MM.1S (cell line): Measurements from ENCODE around the gene ODAM.
"Not testable (repeated sequence)": the region's sequence is repeated elsewhere in the genome, so short reads cannot be mapped to it uniquely, and the experiment has no call there.

Experiments
- DNase-seq: peaks from one replicate; pipeline ENCODE4 v3.0.0-alpha.2; 2015
- H2AFZ ChIP-seq: fragments of 300-600 bp; sonication (generic); 2 replicates; pipeline ENCODE4 v1.6.0; 2016; ENCODE audit warnings: antibody characterized with exemption, low read length
- H3F3A ChIP-seq: fragments of 300-600 bp; sonication (generic); 2 replicates; pipeline ENCODE4 v1.6.1; 2016; ENCODE audit warnings: mild to moderate bottlenecking, antibody characterized with exemption, low read length, moderate library complexity, mixed read lengths; ENCODE audit not compliant: insufficient read depth
- H3K27ac ChIP-seq: fragments of 300-600 bp; sonication (generic); 2 replicates; pipeline ENCODE4 v1.5.1; 2016; ENCODE audit warnings: mild to moderate bottlenecking, low read length
- H3K27me3 ChIP-seq: fragments of 300-600 bp; sonication (generic); replicated peaks from 2 replicates; pipeline ENCODE4 v1.6.0; 2016; ENCODE audit warnings: low read length; ENCODE audit not compliant: insufficient read depth
- H3K36me3 ChIP-seq: fragments of 300-600 bp; sonication (generic); replicated peaks from 2 replicates; pipeline ENCODE4 v1.6.1; 2016; ENCODE audit warnings: mild to moderate bottlenecking, low read length, mixed read lengths; ENCODE audit not compliant: insufficient read depth
- H3K4me1 ChIP-seq: fragments of 300-600 bp; sonication (generic); 2 replicates; pipeline ENCODE4 v1.6.1; 2016; ENCODE audit warnings: low read length, mixed read lengths
- H3K4me2 ChIP-seq: fragments of 300-600 bp; sonication (generic); 2 replicates; pipeline ENCODE4 v1.6.0; 2016; ENCODE audit warnings: low read depth, low read length
- H3K4me3 ChIP-seq: fragments of 300-600 bp; sonication (generic); 2 replicates; pipeline ENCODE4 v1.5.1; 2016; ENCODE audit warnings: low read length, mixed read lengths
- H3K79me2 ChIP-seq: fragments of 300-600 bp; sonication (generic); 2 replicates; pipeline ENCODE4 v1.6.1; 2016; ENCODE audit warnings: mixed run types, low read length, mixed read lengths
- H3K9ac ChIP-seq: fragments of 300-600 bp; sonication (generic); 2 replicates; pipeline ENCODE4 v1.6.1; 2016; ENCODE audit warnings: low read length, mixed read lengths
- H3K9me2 ChIP-seq: fragments of 300-600 bp; sonication (generic); replicated peaks from 2 replicates; pipeline ENCODE4 v1.6.1; 2016; ENCODE audit warnings: mild to moderate bottlenecking, low read length, mixed read lengths; ENCODE audit not compliant: insufficient read depth
- H3K9me3 ChIP-seq: fragments of 300-600 bp; sonication (generic); replicated peaks from 2 replicates; pipeline ENCODE4 v1.6.1; 2016; ENCODE audit warnings: mild to moderate bottlenecking, low read length, mixed read lengths; ENCODE audit not compliant: insufficient read depth
- H4K20me1 ChIP-seq: fragments of 300-600 bp; sonication (generic); 2 replicates; pipeline ENCODE4 v1.6.1; 2016; ENCODE audit warnings: mild to moderate bottlenecking, low read length, moderate library complexity, mixed read lengths; ENCODE audit not compliant: insufficient read depth
- EZH2 ChIP-seq: fragments of 300-600 bp; sonication (generic); optimal IDR thresholded peaks from 2 replicates; pipeline ENCODE3; 2017; ENCODE audit warnings: low read depth, mild to moderate bottlenecking, antibody characterized with exemption, low read length, mixed read lengths
- EZH2phosphoT487 ChIP-seq: fragments of 300-600 bp; sonication (generic); IDR thresholded peaks from 2 replicates; pipeline ENCODE4 v1.6.1; 2018; ENCODE audit warnings: antibody characterized with exemption, low read length
- TF ChIP-seq, protein P1 (sequence below): fragments of 300-600 bp; sonication (generic); IDR thresholded peaks from 2 replicates; pipeline ENCODE4 v1.5.1; 2016; ENCODE audit warnings: antibody characterized with exemption, low read length, mixed read lengths

The ODAM gene

DNA sequence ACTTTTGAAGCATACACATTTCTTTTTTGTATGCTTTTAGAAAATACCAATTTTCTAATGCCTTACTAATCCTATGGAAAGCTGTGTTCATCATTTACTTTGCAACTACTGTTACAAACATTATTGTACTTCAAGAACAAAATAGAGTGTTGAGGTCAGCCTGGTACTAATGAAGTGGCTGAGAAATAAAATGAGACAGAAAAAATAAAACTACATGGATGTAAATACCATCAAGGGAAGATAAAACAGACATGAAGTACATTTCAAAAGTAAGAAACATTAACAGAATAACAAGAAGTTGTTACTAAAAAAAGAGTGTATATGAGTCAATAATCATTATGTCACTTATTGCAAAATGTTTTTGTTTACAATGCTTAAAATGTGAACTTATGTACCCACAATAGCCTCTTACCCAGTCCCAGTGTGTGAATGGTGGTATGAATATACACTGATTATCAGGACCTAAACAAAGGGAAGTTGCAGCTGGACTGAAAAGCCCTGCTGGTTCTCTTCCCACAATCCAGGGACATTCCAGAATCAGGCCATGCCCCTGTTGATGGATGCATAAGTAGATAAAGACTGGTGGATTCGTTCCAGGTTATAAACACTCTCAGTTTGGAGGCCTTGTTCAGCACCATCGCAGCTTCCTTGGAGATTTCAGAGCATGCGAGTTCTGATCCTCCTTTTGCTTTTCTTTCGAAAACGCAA, 44.5 kb downstream of the ODAM start:
- Histone ChIP-seq H3F3A (no peaks in the 10 kb centered on the region), H3K9me3 (no peaks in the 10 kb centered on the region), H3K4me2 (no peak overlapping the region), H3K4me1 (no peaks in the 10 kb centered on the region), H3K79me2 (no peaks in the 10 kb centered on the region), H3K9ac (no peak overlapping the region), H3K27me3 (no peaks in the 10 kb centered on the region), H3K36me3 (no peaks in the 10 kb centered on the region), H4K20me1 (no peaks in the 10 kb centered on the region), H3K27ac (no peak overlapping the region), H3K4me3 (no peak overlapping the region), H3K9me2 (no peaks in the 10 kb centered on the region), H2AFZ (no peak overlapping the region)
- no peak for TF ChIP-seq EZH2phosphoT487
- DNase-seq, result no peak

DNA sequence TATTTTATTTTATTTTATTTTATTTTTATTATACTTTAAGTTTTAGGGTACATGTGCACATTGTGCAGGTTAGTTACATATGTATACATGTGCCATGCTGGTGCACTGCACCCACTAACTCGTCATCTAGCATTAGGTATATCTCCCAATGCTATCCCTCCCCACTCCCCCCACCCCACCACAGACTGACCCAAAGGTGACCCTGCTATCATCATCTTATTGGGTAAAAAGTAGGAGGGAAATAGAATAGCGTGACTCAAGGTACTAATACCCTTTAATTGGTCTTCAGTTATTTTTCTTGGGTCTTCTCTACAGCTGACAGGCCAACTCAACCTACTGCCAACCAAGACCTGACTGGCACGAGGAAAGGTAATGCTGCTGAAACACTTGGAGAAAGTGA, 46.8 kb downstream of the ODAM start, which contains the start of gene CSN3:
Gene CSN3 (plus strand): TSS at position 301 of the 400 bp plus-strand sequence. CDS start 2,223 bp downstream, outside the sequence.
- H3K9me3 ChIP-seq, H4K20me1 ChIP-seq, H3K4me2 ChIP-seq, H3K27ac ChIP-seq, H2AFZ ChIP-seq, H3K4me3 ChIP-seq, H3K27me3 ChIP-seq, H3K79me2 ChIP-seq, H3F3A ChIP-seq, DNase-seq, H3K9ac ChIP-seq, H3K9me2 ChIP-seq, H3K36me3 ChIP-seq, H3K4me1 ChIP-seq: not testable (repeated sequence)

DNA sequence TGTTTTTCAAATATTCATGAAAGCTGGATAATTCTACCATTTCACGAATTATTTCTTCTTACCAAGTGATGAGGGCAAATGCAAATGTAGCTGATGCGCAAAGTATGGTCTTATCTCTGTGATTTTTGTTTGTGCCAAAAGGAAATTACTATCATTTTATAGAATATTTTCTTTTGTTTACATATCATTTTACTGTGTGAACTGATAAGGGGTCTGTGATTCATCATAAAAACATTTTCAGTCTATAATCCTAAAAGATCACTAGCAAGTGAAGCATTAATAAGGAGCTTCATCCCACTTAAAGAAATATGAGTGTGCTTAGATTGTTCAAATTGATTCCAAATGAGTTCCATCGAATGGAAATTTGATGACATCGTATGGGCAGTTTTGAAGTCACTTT, 47.6 kb downstream of the ODAM start:
- DNase-seq, result no peak
- H3K9me3 ChIP-seq, result no peaks in the 10 kb centered on the region
- TF ChIP-seq, protein P1, sequence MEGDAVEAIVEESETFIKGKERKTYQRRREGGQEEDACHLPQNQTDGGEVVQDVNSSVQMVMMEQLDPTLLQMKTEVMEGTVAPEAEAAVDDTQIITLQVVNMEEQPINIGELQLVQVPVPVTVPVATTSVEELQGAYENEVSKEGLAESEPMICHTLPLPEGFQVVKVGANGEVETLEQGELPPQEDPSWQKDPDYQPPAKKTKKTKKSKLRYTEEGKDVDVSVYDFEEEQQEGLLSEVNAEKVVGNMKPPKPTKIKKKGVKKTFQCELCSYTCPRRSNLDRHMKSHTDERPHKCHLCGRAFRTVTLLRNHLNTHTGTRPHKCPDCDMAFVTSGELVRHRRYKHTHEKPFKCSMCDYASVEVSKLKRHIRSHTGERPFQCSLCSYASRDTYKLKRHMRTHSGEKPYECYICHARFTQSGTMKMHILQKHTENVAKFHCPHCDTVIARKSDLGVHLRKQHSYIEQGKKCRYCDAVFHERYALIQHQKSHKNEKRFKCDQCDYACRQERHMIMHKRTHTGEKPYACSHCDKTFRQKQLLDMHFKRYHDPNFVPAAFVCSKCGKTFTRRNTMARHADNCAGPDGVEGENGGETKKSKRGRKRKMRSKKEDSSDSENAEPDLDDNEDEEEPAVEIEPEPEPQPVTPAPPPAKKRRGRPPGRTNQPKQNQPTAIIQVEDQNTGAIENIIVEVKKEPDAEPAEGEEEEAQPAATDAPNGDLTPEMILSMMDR, result no peak
- TF ChIP-seq EZH2 (no peak), EZH2phosphoT487 (no peak)
- no peaks in the 10 kb centered on the region for H3F3A ChIP-seq
- no peak overlapping the region for H3K9ac ChIP-seq
- H3K27ac ChIP-seq, result no peak overlapping the region
- H3K4me1 ChIP-seq, result no peaks in the 10 kb centered on the region
- H3K79me2 ChIP-seq, result no peaks in the 10 kb centered on the region
- H3K9me2 ChIP-seq, result no peaks in the 10 kb centered on the region
- H2AFZ ChIP-seq, result no peak overlapping the region
- no peaks in the 10 kb centered on the region for H3K36me3 ChIP-seq
- no peak overlapping the region for H3K4me3 ChIP-seq
- no peaks in the 10 kb centered on the region for H4K20me1 ChIP-seq
- H3K4me2 ChIP-seq, result no peak overlapping the region
- no peaks in the 10 kb centered on the region for H3K27me3 ChIP-seq

DNA sequence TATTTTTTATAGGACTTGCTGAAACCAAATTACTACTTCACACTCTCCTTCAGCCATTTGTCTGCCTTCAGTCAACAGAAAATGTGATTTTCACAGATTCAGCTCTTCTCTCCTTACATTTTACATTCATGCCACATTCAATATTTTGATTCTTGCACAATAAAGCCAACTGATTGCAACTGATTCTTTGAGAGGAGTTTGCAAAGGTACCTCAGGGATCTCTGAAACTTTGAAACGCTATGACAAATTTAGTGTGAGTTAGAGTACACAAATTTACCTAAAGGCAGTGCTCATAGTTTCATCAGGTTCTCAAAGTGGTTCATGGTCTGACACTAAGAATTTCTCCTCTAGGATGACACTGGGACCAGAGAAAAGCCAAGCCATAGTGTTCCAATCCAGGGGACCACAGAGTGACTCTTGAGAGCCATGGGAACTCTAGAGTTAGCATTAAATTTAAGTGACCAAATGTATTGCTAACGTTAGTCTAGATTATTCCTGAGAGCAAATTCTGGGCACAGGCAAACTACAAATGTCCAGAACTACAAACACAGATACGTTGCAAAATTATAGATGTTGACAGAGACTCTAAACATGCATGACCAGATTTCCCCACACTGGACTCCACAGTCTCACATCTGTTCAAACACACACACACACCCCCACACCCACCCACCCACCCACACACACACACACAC, 55.9 kb downstream of the ODAM start:
- Histone ChIP-seq H3K4me2 (no peak overlapping the region), H3K27me3 (no peaks in the 10 kb centered on the region), H3K9ac (no peak overlapping the region), H3K79me2 (no peaks in the 10 kb centered on the region), H3F3A (no peaks in the 10 kb centered on the region), H3K4me3 (no peak overlapping the region), H3K9me3 (no peaks in the 10 kb centered on the region), H3K4me1 (no peaks in the 10 kb centered on the region), H4K20me1 (no peaks in the 10 kb centered on the region), H2AFZ (no peak overlapping the region), H3K9me2 (no peaks in the 10 kb centered on the region), H3K27ac (no peak overlapping the region), H3K36me3 (no peaks in the 10 kb centered on the region)
- TF ChIP-seq EZH2phosphoT487 (no peak), EZH2 (no peak)
- TF ChIP-seq, protein P1, result no peak
- no peak for DNase-seq
